HG02763 (cell line): ENCODE measurements around the gene ZNF24.
A peak's percentile ranks its signal among the peaks of the same experiment; 100 is the strongest.

Experiments
- ATAC-seq: cut with Tn5 transposase; IDR thresholded peaks from one replicate; pipeline ENCODE4 v1.9.1; 2021; ENCODE audit warnings: mild to moderate bottlenecking, moderate library complexity; ENCODE audit not compliant: unreplicated experiment

Gene ZNF24

DNA sequence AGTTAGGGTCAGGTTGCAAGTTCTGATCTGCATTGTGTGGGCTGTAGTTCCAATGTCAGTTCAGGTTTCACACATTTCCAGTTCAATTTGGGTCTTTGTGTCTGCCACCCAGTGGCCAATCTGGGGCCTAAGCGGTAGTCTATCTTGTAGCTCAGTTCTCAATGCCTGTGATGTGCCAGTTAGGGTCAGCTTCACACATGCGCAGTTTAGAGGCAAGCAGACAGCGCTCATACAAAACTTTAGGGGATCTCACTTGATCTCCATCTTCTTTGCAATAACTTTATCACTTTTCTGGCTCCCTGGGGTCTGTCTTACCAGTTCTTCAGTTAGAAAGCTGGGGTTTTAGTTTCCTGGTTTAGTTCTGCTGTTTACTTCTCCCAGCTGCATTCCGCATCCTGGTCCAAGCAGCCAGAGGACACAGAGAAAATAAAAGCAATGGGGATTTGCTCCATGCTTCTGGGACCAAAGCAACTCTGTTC, 11.0 kb upstream of the ZNF24 start:
- ATAC-seq: peak; percentile 99

DNA sequence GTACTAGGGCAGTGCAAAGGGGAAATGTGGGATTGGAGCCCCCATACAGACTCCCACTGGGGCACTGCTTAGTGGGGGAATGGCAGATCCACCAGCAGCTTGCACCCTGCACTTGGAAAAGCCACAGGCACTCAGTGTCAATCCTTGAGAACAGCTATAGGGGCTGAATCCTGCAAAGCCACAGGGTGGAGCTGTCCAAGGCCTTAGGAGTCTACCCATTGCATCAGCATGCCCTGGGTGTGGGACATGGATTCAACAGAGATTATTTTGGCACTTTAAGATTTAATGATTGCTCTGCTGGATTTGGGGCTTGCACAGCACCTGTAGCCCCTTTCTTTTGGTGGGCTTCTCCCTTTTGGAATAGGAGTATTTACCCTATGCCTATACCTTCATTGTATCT, 8.6 kb upstream of the ZNF24 start:
- ATAC-seq: no peak

DNA sequence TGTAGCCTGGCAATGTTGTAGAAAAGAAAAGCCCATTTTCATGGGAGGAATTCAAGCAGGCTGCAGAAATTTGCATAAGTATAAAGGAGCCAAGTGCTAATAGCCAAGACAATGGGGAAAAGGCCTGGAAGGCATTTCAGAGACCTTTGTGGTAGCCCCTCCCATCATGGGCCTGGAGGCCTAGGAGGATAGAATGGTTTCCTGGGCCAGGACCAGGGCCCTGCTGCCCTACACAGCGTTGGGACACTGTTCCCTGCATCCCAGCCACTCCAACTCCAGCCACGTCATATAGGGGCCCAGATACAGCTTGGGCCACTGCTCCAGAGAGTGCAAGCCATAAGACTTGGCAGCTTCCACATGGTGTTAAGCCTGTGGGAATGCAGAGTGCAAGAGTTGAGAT, 8.1 kb upstream of the ZNF24 start:
- no peak for ATAC-seq

DNA sequence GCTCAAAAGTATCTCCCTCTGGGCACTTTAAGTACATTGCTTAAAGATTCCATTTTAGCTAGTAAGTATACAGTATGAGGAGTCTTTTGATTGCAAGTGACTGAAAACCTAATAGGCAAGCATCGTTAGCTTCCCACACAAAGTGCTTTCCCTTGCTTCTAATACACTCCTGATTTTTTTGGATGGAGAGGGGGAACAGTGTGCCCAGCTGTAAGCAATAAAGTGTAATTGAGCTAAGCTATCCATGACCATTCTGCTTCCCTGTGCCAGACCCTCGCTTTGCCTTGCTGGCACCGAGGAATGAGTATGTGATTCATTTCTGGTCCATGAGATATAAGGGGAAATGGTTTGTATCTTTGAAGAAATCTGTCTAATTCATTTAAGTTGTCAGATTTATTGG, 3.8 kb upstream of the ZNF24 start:
- ATAC-seq: no peak

DNA sequence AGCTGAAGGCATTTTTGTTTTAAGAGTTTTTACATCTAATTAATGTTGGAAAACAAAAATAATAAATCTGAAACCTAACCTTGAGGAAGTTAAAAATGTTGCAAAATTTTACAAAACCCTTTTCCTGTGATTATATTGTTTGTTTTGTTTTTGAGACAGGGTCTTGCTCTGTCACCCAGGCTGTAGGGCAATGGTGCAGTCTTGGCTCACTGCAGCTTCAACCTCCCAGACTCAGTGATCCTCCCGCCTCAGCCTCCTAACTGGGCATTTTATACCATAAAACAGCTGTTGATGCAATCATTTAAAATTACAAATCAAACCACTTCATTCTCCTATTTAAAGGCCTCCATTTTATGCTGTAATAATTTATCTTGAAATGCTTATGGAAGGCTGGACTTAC, 1.7 kb upstream of the ZNF24 start:
- ATAC-seq: no peak

DNA sequence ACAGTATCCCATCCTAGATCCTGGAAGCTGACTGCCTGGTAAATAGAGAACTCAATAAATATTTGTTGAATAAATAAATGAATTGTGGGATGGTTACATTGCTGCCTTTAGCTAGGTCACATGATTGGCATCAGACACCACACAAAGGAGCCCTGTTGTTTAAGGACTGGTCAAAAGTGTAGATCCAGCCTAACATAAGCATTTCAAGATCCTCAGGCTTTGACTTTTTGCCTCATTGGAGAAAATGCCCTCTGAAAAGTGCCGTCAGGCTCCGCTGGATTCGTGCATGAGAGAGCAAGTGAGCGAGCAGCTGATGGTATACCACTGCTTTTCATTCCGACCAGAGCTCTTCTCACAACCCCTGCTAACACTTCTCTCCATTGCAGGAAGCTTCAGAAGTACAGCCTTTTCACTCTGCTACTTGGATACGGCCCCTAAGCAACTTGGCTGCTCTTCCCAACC, 1.3 kb upstream of the ZNF24 start:
- ATAC-seq: no peak

DNA sequence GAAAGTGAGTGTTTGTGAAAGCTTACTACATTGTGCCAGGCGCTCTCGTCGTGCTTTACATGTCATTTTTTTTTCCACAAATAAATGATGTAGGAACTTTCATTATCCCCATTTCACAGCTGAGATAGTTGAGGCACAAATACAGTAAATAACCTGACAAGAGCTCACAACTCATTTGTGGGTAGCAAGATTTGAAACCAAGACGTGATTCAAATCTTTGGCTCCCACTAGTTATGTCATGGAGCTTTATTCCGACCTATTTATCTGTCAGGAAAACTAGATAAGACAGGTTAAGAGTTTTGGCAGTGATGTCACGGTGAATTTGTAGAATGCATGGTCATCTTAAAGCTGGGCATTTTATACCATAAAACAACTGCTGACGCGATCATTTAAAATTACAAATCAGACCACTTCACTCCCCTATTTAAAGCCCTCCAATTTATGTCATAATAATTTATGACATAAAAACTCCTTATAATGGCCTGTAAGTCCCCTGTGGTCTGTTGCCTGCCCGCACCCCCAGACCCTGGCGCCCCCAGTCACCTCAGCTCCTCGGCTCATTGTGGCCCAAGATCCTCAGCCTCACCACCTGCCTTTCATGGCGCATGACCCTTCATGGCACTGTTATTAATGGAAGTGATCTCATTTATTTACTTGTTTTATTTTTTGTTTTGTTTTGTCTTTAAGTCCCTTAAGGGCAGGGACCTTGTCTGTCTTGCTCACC, 678 bp upstream of the ZNF24 start:
- no peak for ATAC-seq

DNA sequence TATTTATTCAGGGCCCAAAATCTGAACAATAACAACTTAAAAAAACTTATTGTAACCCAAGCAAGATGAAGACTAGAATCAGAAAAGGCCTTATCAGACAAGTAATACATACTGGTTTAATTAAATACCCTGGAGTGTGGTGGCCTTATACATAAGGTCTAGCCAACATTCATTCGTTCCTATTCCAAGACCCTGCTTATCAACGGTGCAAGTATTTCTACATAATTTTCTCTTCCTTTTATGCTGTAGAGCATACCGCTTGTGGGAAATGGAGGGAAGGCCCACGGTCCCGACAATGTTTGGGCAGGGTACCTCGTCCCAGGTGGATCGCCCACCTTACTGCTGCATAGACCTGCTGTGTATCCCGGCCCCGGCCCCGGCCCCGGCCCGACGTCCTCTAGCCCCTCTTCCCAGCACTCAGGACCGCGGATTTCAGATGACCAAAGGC, 708 bp downstream of the ZNF24 start:
- ATAC-seq: no peak

DNA sequence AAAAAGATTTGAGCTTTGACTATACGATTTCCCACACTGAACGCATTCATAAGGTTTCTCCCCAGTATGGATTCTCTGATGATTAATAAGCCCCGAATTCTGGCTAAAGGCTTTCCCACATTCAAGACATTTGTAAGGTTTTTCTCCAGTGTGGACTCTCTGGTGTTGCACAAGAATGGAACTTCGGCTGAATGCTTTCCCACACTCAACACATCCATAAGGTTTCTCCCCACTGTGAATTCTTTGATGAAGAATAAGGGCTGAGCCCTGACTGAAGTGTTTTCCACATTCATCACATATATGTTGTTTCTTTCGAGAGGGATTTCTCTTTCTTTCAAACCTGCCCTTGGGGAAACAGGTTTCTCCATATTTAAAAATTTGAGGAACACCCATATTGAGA, 6.9 kb downstream of the ZNF24 start:
- no peak for ATAC-seq

DNA sequence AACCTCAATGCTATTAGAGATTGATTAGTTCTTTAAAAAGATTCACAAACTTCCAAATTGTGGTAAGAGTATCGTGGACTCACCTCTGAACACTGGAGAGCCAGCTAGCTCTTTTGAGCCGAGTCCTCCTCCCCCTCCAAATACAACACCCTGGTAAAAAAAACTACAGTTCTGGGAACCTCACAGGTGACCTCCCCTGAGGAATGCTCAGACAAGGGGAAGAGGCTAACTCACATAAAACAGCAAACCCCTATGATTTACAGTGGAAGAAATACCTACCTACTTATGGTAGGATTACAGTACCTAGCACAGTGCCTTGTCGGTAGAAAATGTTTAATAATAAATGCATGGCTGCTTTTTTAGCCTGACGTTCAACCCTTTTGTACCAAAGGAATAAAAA, 8.4 kb downstream of the ZNF24 start:
- no peak for ATAC-seq

DNA sequence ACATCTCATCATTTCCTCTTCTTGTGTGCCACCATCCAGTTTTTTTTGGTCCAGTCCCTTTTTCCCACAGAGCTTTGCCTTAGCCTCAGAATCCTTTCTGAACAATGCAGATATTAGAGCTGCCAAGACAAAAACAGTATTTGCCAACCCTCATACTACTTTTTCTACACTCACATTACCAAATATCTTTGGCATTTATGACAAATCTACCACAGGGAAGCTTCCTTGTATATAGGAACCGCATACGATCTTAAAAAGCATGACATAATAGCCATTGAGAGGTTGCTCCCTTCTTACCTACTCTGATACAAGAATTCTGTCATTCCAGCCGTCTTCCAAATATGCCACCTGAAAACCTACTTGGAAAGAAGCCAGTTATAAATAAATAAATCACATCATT, 9.4 kb downstream of the ZNF24 start:
- no peak for ATAC-seq

DNA sequence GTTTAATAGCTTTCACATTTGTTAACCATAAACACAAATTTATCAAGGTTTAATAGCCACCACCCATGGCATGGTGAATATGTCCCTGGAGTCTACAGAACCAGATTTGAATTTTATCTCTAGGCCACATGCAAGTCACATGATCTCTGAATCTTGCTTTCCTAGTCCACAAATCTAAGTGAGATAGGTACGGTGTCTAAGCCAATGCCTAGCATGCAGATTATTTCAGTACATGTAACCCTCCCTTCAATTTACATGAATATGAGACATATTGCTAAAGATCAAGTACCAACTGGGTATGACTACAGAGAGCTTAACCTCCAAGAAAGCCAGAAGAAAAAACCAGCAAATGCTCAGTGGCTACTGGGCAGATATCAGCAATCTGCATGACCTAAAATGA, 10.0 kb downstream of the ZNF24 start:
- ATAC-seq: no peak

DNA sequence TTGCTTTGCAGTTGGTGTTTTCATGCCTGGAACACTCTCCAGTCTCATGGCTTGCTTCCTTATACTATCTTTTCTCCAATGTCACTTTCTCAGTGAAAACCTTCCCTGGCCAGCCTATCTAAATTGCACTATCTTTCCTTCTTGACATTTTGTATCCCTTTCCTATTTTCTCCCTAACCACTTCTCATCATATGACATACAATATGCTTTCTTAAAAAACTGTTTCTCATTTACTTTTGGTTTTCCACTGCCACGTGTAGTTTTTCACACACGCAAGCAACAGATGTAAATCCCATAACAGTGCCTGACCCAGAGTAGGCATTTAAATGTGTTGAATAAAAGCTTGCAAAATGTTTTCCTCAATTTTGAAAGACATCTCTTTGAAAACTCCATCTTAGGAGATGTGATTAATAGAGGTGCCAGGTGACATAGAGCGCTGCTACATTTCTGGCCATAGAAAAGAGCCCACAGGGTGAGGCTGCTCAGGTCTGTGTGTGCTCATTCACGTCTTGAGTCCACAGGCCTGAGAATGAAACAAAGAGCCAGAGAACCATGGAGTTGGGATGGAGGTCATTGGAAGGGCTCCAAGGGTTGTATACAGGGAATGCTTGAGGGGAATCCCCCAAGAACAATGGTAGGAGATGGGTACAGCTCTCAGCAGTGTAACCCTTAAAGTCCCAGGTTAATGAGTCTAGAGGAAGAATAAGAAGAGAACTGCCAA, 12.7 kb downstream of the ZNF24 start:
- no peak for ATAC-seq

DNA sequence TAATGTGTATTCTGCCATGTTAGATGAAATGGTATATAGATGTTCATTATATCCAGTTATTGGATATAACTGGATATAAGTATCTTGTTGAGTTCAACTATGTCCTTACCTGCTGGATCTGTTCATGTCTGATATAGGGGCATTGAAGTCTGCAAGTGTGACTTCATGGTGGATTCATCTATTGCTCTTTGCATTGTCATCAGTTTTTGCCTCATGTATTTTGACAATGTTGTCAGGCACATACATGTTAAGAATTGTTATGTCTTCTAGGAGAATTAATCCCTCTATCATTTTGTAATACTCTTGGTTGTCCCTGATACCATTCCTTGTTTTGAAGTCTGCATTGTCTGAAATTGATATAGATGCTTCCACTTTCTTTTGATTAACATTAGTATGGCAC, 15.4 kb downstream of the ZNF24 start:
- ATAC-seq: no peak

DNA sequence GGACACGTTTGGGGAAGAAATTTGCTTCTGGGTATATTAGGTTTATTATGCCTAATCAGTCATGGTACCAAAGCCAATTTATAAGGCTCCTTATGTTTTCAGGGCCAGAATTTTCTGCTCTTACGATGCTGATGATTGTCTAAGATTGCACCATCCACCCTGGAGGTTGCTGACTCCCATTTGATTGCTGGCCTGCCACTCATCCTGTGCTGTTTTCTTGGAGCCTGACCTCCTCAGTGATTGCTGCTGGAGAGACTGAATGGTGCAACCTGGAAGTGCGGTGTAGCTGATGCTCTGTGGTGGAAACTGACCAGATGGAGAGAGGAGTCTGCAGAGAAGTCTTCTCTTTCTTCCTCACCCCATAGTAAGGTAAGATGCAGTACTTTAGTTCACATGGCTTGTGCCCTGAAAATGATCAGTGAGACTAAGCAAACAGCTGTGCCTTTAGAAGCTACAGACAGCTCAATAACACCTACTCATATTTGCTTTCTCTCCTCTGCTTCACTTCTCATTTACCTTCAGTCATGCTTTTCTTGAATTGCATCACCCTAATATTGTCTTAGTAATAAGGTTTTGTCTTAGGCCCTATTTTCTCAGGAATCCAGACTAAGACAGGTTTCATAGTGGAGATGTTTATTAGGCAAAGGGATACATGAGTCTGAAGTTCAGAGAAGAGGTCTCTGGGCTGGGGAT, 17.4 kb downstream of the ZNF24 start:
- no peak for ATAC-seq

DNA sequence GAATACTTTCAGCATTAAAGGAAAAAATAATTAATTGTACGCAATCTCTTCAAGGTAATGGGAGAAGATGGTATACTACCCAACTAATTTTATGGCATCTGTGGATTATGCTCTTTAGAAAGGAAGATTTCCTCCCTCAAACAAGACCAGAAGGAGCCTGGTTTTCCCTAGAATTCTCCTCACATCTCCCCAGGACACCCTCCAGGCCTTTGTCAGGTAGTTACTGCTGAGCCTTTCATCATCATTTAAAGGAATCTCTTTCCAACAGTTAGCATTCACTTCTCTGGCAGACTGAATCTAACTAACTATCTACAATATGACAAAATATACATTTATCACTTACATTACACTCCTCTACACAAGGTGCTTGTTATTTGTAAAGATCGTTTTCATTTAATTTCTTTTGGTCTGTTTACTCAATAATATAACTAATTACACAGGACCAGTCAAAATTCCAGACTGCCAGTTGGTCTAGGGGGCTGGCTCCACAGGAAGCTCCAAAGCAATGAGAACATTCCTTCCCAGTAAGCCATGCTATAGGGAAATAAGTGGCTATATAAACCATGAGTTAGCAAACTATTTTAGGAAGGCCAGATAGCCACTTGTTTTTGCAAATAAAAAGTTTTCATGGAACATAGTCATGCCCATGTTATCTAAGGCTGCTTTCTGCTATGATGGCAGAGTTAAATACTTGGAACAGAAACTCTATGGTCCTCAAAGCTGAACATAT, 19.1 kb downstream of the ZNF24 start:
- no peak for ATAC-seq

DNA sequence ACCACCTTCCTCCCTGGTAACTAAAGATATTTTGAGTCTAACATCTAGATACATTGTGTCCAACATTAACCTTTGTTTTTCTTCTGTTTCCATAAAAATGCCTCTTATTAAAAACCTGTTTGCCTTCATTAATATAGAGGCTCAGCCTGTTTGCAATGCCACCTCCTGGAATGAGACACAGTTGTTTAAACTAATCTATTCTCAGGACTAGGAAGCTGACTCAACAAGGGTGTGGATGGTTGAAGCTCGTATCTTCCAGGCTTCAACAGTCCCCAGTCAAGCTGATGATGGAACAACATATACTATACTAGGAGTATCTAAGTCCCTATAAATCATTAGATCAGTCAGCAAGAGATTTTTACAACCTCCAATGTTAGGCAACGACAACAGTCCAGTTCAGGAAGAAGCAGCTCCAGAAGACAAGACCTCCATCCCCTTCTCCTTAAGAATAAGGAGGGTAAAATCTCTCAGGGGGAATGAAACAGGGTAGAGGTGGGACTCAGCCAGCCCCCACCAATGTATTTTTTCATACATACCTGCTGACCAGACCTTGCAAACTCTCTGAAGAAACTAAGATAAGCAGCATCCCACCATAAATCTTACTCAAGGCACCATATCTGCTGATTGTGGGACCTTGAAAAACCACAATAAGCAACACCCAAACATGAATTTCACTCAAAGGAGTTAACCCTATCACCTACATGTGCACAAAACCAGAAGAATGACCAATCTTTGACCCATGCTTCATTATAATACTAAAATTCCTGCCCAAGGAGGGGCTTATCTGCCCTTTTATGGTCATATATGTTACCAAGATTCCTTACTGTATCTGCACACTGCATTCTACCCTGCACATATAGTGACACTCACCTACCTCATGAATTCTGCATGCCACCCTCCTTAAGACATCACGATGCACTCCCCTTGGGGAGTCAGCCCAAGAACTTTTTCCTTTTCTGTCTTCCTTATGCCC, 21.4 kb downstream of the ZNF24 start:
- no peak for ATAC-seq

DNA sequence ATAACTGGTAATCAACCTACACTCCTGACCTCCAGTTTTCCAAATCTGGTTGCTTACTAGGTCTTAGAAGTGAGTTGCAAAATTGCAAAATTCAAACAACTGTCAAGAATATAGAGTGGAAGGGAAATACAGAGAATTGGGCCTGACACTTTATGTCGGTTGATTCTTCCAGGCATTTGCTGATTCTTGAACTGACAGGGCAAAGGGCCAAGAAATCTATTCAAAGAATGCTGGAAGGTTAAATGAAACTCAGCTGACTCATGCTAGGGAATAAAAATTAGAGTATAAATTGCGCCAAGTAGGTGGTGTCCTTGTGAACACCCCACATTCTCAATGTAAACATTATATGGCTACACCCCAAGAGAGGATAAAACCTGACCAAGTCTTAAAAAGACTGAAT, 32.7 kb downstream of the ZNF24 start:
- no peak for ATAC-seq

DNA sequence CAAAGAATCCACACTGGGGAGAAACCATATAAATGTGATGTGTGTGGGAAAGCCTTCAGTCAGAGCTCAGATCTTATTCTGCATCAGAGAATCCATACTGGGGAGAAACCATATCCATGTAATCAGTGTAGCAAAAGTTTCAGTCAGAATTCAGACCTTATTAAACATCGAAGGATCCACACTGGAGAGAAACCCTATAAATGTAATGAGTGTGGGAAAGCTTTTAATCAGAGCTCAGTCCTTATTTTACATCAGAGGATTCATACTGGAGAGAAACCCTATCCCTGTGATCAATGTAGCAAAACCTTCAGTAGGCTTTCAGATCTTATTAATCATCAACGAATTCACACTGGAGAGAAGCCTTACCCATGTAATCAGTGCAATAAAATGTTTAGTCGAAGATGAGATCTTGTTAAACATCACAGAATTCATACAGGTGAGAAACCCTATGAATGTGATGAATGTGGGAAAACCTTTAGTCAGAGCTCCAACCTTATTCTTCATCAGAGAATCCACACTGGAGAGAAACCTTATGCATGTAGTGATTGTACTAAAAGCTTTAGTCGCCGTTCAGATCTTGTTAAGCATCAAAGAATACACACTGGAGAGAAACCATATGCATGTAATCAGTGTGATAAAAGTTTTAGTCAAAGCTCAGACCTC, 37.5 kb downstream of the ZNF24 start:
- ATAC-seq: no peak
